ENCODE data around the gene OR5B2. TPM values are rescaled to one million over a fixed set of nuclear protein-coding genes. Genes with fewer than 3 reads are reported as not detected.

Gene OR5B2
- total RNA-seq, 1 experiment from 2014 or later: not detected

DNA sequence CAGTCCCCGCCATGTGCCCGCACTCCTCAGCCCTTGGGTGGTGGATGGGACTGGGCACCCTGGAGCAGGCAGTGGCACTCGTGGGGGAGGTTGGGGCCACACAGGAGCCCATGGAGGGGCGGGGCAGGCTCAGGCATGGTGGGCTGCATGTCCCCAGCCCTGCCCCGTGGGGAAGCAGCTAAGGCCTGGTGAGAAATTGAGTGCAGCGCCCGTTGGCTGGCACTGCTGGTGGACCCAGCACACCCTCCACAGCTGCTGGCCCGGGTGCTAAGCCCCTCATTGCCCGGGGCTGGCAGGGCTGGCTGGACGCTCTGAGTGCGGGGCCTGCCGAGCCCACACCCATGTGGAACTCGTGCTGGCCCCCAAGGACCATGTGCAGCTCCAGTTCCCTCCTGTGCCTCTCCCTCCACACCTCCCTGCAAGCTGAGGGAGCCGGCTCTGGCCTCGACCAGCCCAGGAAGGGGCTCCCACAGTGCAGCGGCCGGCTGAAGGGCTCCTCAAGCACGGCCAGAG is 37.3 kb downstream of the OR5B2 start:
- Histone ChIP-seq H3K9me3 (ENCODE audit: control insufficient read depth, low read depth, low read length) (no peaks in the 10 kb centered on the region), H3K56ac (ENCODE audit: insufficient read length, low read depth, low read length) (no peak overlapping the region), H2BK5ac (ENCODE audit: insufficient read length, low read length) (no peak overlapping the region), H3K23me2 (ENCODE audit: insufficient read length, low read depth, low read length, poor library complexity, severe bottlenecking) (no peaks in the 10 kb centered on the region), H2BK15ac (ENCODE audit: low read depth, low read length) (no peak overlapping the region), H3K27me3 (ENCODE audit: insufficient read depth, low read length) (no peaks in the 10 kb centered on the region), H3K79me2 (ENCODE audit: insufficient read depth, low read length) (no peaks in the 10 kb centered on the region), H2BK12ac (ENCODE audit: insufficient read length, low read depth, low read length) (no peak overlapping the region), H3K18ac (ENCODE audit: insufficient read length, low read depth, low read length) (no peak overlapping the region), H4K8ac (replicated peaks; ENCODE audit: insufficient read length, low read depth, low read length) (no peak overlapping the region), H3T11ph (ENCODE audit: low read length) (no peak overlapping the region), H3K4me1 (ENCODE audit: insufficient read depth, low read length) (no peaks in the 10 kb centered on the region), H2AK5ac (ENCODE audit: insufficient read length, low read length) (no peak overlapping the region), H2BK120ac (ENCODE audit: low read depth, low read length, poor library complexity, severe bottlenecking) (no peak overlapping the region), H2BK20ac (ENCODE audit: low read depth, low read length, poor library complexity, severe bottlenecking) (no peak overlapping the region), H3K9ac (ENCODE audit: extremely low read depth, insufficient read length, low read length) (no peak overlapping the region), H3K79me1 (ENCODE audit: insufficient read depth, low read depth, low read length, poor library complexity, severe bottlenecking) (no peaks in the 10 kb centered on the region), H3K4ac (ENCODE audit: low read depth, low read length) (no peak overlapping the region), H3K14ac (ENCODE audit: insufficient read depth, low read length) (no peak overlapping the region), H3K27ac (ENCODE audit: insufficient read length, low read depth, low read length) (no peak overlapping the region), H3K4me2 (ENCODE audit: insufficient read depth, insufficient read length, low read length) (no peak overlapping the region), H2AFZ (ENCODE audit: low read length) (no peak overlapping the region), H3K23ac (ENCODE audit: insufficient read length, low read depth, low read length) (no peak overlapping the region), H4K91ac (ENCODE audit: insufficient read length, low read depth, low read length) (no peak overlapping the region), H4K20me1 (ENCODE audit: control insufficient read depth, insufficient read depth, insufficient read length) (no peaks in the 10 kb centered on the region), H4K5ac (ENCODE audit: insufficient read length, low read depth, low read length) (no peak overlapping the region)
- Mint-ChIP-seq H3K27me3 (ENCODE audit: low read depth) (no peaks in the 10 kb centered on the region), H3K9me3 (peaks cover 12 to 22% of the 10 kb centered on the region in 2 experiments), H3K4me3 (no peak overlapping the region), H3K36me3 (ENCODE audit: insufficient read depth in 1 of 3, low read depth in 3 of 3) (peaks cover 3 to 10% (median 8%) of the 10 kb centered on the region in 3 experiments; a peak in 4 of 7 replicates), H3K4me1 (no peaks in the 10 kb centered on the region), H3K27ac (no peak overlapping the region)
- TF ChIP-seq, protein P1, sequence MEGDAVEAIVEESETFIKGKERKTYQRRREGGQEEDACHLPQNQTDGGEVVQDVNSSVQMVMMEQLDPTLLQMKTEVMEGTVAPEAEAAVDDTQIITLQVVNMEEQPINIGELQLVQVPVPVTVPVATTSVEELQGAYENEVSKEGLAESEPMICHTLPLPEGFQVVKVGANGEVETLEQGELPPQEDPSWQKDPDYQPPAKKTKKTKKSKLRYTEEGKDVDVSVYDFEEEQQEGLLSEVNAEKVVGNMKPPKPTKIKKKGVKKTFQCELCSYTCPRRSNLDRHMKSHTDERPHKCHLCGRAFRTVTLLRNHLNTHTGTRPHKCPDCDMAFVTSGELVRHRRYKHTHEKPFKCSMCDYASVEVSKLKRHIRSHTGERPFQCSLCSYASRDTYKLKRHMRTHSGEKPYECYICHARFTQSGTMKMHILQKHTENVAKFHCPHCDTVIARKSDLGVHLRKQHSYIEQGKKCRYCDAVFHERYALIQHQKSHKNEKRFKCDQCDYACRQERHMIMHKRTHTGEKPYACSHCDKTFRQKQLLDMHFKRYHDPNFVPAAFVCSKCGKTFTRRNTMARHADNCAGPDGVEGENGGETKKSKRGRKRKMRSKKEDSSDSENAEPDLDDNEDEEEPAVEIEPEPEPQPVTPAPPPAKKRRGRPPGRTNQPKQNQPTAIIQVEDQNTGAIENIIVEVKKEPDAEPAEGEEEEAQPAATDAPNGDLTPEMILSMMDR (conservative IDR thresholded peaks at IDR 0.05): no peak
- WGBS (ENCODE audit: extremely low coverage, insufficient read length, low lambda C conversion rate): no CpG with 5 or more reads among the region's 18 CpGs
- no peak for DNase-seq

Other genes starting within 250 kb of the OR5B2 start
- gene OR9Q2, start 239.1 kb downstream of the OR5B2 start, total RNA-seq (2021): not detected in 2 replicates
- gene OR1S2, start 224.0 kb downstream of the OR5B2 start, total RNA-seq (2021): not detected in 2 replicates
- gene OR1S1, start 215.4 kb downstream of the OR5B2 start, total RNA-seq (2021): not detected in 2 replicates
- not detected in 2 replicates for gene OR10Q1, start 199.2 kb downstream of the OR5B2 start, total RNA-seq (2021)
- gene OR10W1, start 159.9 kb downstream of the OR5B2 start, total RNA-seq (2021): not detected in 2 replicates
- not detected in 2 replicates for gene OR5B17, start 69.1 kb downstream of the OR5B2 start, total RNA-seq (2021)
- gene OR5B3, start 21.2 kb downstream of the OR5B2 start, total RNA-seq (2021): not detected in 2 replicates
- not detected in 2 replicates for gene OR5B12, start 14.1 kb upstream of the OR5B2 start, total RNA-seq (2021)
- gene OR5B21, start 80.0 kb upstream of the OR5B2 start, total RNA-seq (2021): not detected in 2 replicates
- gene LPXN, start 147.7 kb upstream of the OR5B2 start, total RNA-seq (2021): 1.4 and 1.5 TPM in 2 replicates
- 32.6 and 32.9 TPM in 2 replicates for gene ZFP91, start 150.9 kb upstream of the OR5B2 start, total RNA-seq (2021)
- 2.4 and 3.5 TPM in 2 replicates for gene CNTF, start 194.5 kb upstream of the OR5B2 start, total RNA-seq (2021)